Stimulated activated CD4-positive, alpha-beta T cell treated with anti-CD3 and anti-CD28 coated beads, Interleukin-4, amount 100 ng/mL, for 1 hour (primary cell): ENCODE data around the gene MPIG6B.

Source experiments
- DNase-seq: peaks from one replicate; pipeline ENCODE4 v3.0.0-alpha.2; 2020

Gene MPIG6B

GRCh38 chr6:31739639-31740396 lies 16.6 kb downstream of the MPIG6B start, which contains the start of gene MSH5:
TSS of gene MSH5 (plus strand) at chr6:31740005. CDS start at chr6:31740467, 462 bp downstream.
- DNase-seq, result peak; percentile 94

- DNase-seq, result no peak
These were observed 17.4 kb downstream of the MPIG6B start for GRCh38 chr6:31740397-31741223.

GRCh38 chr6:31741815-31742214 lies 18.6 kb downstream of the MPIG6B start:
- DNase-seq, result no peak

GRCh38 chr6:31742894-31743293 lies 19.7 kb downstream of the MPIG6B start:
- DNase-seq, result no peak

GRCh38 chr6:31744422-31744821 lies 21.2 kb downstream of the MPIG6B start:
- DNase-seq, result no peak

- DNase-seq, result no peak
These were observed 26.3 kb downstream of the MPIG6B start for GRCh38 chr6:31749301-31750036.

- DNase-seq, result no peak
These were observed 27.3 kb downstream of the MPIG6B start for GRCh38 chr6:31750411-31751022.

- no peak for DNase-seq
These were observed 29.7 kb downstream of the MPIG6B start for GRCh38 chr6:31752739-31753319.

- no peak for DNase-seq
These were observed 35.1 kb downstream of the MPIG6B start for GRCh38 chr6:31758281-31758680.

GRCh38 chr6:31760790-31761189 lies 37.6 kb downstream of the MPIG6B start:
- DNase-seq, result no peak

- DNase-seq, result no peak
These were observed 38.2 kb downstream of the MPIG6B start for GRCh38 chr6:31761343-31761742.

GRCh38 chr6:31762356-31762755 lies 39.2 kb downstream of the MPIG6B start, which contains the start of gene SAPCD1:
TSS of gene SAPCD1 (plus strand) at chr6:31762656. CDS start at chr6:31763055, 399 bp downstream.
- DNase-seq, result no peak

GRCh38 chr6:31762878-31763618 lies 39.9 kb downstream of the MPIG6B start:
- DNase-seq, result no peak

- DNase-seq, result no peak
These were observed 40.4 kb downstream of the MPIG6B start for GRCh38 chr6:31763619-31763940.

GRCh38 chr6:31764198-31764597 lies 41.0 kb downstream of the MPIG6B start:
- DNase-seq, result no peak

GRCh38 chr6:31765559-31765909 lies 42.4 kb downstream of the MPIG6B start:
- no peak for DNase-seq

- no peak for DNase-seq
These were observed 43.0 kb downstream of the MPIG6B start for GRCh38 chr6:31765910-31766794.

GRCh38 chr6:31767096-31767645 lies 44.0 kb downstream of the MPIG6B start:
- DNase-seq, result no peak

GRCh38 chr6:31768363-31769257 lies 45.4 kb downstream of the MPIG6B start:
- no peak for DNase-seq
